ENCODE measurements around the gene PAX8.

DNA sequence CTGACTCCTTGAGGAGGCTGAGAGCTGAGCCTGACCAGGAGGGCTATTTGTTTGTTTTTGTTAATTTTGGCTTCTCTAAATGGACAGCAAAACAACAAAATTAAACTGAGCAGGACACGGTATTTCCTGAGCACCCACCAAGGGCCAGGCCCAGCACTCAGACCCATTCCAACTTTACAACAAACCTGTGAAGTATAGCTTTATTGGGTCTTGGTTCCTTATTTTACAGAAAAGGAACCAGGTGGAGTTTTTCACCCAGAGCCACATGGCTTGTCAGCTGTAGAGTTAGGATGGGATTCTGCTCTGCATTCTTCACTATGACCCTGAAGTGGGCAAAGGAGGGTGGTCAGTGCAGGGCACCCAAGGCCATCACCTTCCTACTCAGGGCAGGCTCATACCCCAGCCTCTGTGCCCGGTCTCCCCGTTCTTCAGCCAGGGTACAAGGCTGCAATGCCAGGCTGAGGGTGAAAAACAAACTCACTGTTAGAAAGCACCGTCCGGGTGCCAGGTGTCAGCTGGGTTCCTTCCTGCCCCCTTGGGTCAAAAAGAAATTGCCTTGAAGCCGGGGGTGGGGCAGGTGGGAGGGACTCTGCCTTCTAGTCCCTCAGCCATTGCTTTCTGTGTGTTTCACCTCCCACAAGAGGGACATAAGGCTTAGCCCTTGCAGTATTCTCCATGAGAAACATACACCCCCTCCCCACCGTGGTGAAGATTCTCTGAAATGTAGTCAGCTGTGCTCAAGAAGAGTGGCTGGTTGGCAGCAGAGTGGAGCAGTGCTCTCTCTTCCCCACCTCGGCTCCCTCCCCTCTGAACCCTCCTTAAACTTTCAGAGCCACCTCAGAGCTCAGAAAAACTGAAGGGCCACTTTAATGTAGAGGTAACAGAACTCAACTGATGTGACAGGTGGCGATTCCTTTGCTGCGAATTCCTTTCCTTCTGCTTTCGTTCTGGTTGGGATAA lies 102.7 kb downstream of the PAX8 start:
- TF ChIP-seq CTCF (conservative IDR thresholded peaks at IDR 0.05; ENCODE audit: low read depth, low read length) (no peak), EZH2phosphoT487 (IDR thresholded peaks at IDR 0.05; ENCODE audit: borderline replicate concordance, low read length) (no peak)
